ENCODE data around the gene ATF1.
"Not testable (repeated sequence)": the region's sequence is repeated elsewhere in the genome, so short reads cannot be mapped to it uniquely, and the experiment has no call there.

GRCh38 chr12:50855218-50855617 is 91.3 kb downstream of the ATF1 start:
- not testable (repeated sequence) for TF ChIP-seq CTCF (IDR thresholded peaks at IDR 0.05); TCF12 (IDR thresholded peaks at IDR 0.05); GABPA (IDR thresholded peaks at IDR 0.05; ENCODE audit: low read depth); EP300 (IDR thresholded peaks at IDR 0.05; ENCODE audit: borderline replicate concordance in 1 of 2, low read depth in 1 of 2, low read length in 1 of 2); RAD21 (IDR thresholded peaks at IDR 0.05; ENCODE audit: low read length); MEF2A (IDR thresholded peaks at IDR 0.05; ENCODE audit: borderline replicate concordance, low read depth); RCOR1 (IDR thresholded peaks at IDR 0.05; ENCODE audit: low read length); TEAD4 (IDR thresholded peaks at IDR 0.05; ENCODE audit: borderline replicate concordance, insufficient read depth)
- TF ChIP-seq, protein P1, sequence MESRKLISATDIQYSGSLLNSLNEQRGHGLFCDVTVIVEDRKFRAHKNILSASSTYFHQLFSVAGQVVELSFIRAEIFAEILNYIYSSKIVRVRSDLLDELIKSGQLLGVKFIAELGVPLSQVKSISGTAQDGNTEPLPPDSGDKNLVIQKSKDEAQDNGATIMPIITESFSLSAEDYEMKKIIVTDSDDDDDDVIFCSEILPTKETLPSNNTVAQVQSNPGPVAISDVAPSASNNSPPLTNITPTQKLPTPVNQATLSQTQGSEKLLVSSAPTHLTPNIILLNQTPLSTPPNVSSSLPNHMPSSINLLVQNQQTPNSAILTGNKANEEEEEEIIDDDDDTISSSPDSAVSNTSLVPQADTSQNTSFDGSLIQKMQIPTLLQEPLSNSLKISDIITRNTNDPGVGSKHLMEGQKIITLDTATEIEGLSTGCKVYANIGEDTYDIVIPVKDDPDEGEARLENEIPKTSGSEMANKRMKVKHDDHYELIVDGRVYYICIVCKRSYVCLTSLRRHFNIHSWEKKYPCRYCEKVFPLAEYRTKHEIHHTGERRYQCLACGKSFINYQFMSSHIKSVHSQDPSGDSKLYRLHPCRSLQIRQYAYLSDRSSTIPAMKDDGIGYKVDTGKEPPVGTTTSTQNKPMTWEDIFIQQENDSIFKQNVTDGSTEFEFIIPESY (IDR thresholded peaks at IDR 0.05; ENCODE audit: borderline replicate concordance, low read depth): not testable (repeated sequence)
- TF ChIP-seq, protein P2, sequence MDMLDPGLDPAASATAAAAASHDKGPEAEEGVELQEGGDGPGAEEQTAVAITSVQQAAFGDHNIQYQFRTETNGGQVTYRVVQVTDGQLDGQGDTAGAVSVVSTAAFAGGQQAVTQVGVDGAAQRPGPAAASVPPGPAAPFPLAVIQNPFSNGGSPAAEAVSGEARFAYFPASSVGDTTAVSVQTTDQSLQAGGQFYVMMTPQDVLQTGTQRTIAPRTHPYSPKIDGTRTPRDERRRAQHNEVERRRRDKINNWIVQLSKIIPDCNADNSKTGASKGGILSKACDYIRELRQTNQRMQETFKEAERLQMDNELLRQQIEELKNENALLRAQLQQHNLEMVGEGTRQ (IDR thresholded peaks at IDR 0.05; ENCODE audit: borderline replicate concordance, low read depth, low read length): not testable (repeated sequence)
